ENCODE data around the gene FZD1.

FZD1 gene

GRCh38 chr7:91230100-91230499 lies 34.1 kb upstream of the FZD1 start:
- H2BK15ac ChIP-seq (ENCODE audit: low read depth, poor library complexity, severe bottlenecking): no peak overlapping the region
- no peaks in the 10 kb centered on the region for H3K27me3 ChIP-seq (ENCODE audit: control insufficient read depth in 1 of 2, insufficient read depth in 1 of 2, low read length in 2 of 2)
- H3K4me3 ChIP-seq (ENCODE audit: insufficient read depth in 1 of 2, low read depth in 1 of 2, low read length in 2 of 2): no peak overlapping the region
- no peak for DNase-seq
- no peak overlapping the region for H3K18ac ChIP-seq (ENCODE audit: low read depth in 1 of 2, low read length in 2 of 2)
- H3K14ac ChIP-seq (ENCODE audit: low read length in 2 of 2): no peak overlapping the region
- peaks cover 5% of the 10 kb centered on the region for H3K9me3 ChIP-seq (ENCODE audit: control insufficient read depth, low read length)
- H3K4me2 ChIP-seq (ENCODE audit: low read length, poor library complexity, severe bottlenecking): no peak overlapping the region
- H2AFZ ChIP-seq (ENCODE audit: low read depth, low read length): no peak overlapping the region
- no peak overlapping the region for H2BK5ac ChIP-seq (ENCODE audit: low read depth, low read length, poor library complexity, severe bottlenecking)
- no peaks in the 10 kb centered on the region for H3K79me1 ChIP-seq (replicated peaks; ENCODE audit: low read length, poor library complexity, severe bottlenecking)
- H3K36me3 ChIP-seq (ENCODE audit: control insufficient read depth in 1 of 2, insufficient read depth in 2 of 2, low read depth in 1 of 2, low read length in 2 of 2): no peaks in the 10 kb centered on the region
- no peak overlapping the region for H2BK120ac ChIP-seq (ENCODE audit: low read depth, low read length)
- H2AK5ac ChIP-seq (ENCODE audit: low read length, severe bottlenecking): no peak overlapping the region
- H3K4me1 ChIP-seq (ENCODE audit: control insufficient read depth, insufficient read depth, low read depth, low read length): no peaks in the 10 kb centered on the region
- H4K91ac ChIP-seq (ENCODE audit: low read length): no peak overlapping the region
- no peak overlapping the region for H3K9ac ChIP-seq (ENCODE audit: low read length)
- H3K27ac ChIP-seq (ENCODE audit: low read length, poor library complexity, severe bottlenecking): no peak overlapping the region
- H4K8ac ChIP-seq (ENCODE audit: low read length): no peak overlapping the region
- WGBS: 89% methylated on average over 1 of the region's 2 CpGs
- no peak overlapping the region for H3K4ac ChIP-seq (ENCODE audit: low read depth in 1 of 2, low read length in 2 of 2)
- no peak overlapping the region for H2BK12ac ChIP-seq (ENCODE audit: low read length in 2 of 2)
- no peak overlapping the region for H3K23ac ChIP-seq (ENCODE audit: low read length in 2 of 2)

GRCh38 chr7:91230503-91230902 lies 33.7 kb upstream of the FZD1 start:
- Histone ChIP-seq H3K79me1 (replicated peaks; ENCODE audit: low read length, poor library complexity, severe bottlenecking) (no peaks in the 10 kb centered on the region), H2BK120ac (ENCODE audit: low read depth, low read length) (no peak overlapping the region), H2BK15ac (ENCODE audit: low read depth, poor library complexity, severe bottlenecking) (no peak overlapping the region), H4K8ac (ENCODE audit: low read length) (no peak overlapping the region), H2AFZ (ENCODE audit: low read depth, low read length) (no peak overlapping the region), H3K14ac (ENCODE audit: low read length in 2 of 2) (no peak overlapping the region), H3K36me3 (ENCODE audit: control insufficient read depth in 1 of 2, insufficient read depth in 2 of 2, low read depth in 1 of 2, low read length in 2 of 2) (no peaks in the 10 kb centered on the region), H2AK5ac (ENCODE audit: low read length, severe bottlenecking) (no peak overlapping the region), H2BK12ac (ENCODE audit: low read length in 2 of 2) (no peak overlapping the region), H3K9ac (ENCODE audit: low read length) (no peak overlapping the region), H3K18ac (ENCODE audit: low read depth in 1 of 2, low read length in 2 of 2) (no peak overlapping the region), H3K4me2 (ENCODE audit: low read length, poor library complexity, severe bottlenecking) (no peak overlapping the region), H3K27ac (ENCODE audit: low read length, poor library complexity, severe bottlenecking) (no peak overlapping the region), H3K4ac (ENCODE audit: low read depth in 1 of 2, low read length in 2 of 2) (no peak overlapping the region), H2BK5ac (ENCODE audit: low read depth, low read length, poor library complexity, severe bottlenecking) (no peak overlapping the region), H3K23ac (ENCODE audit: low read length in 2 of 2) (no peak overlapping the region), H4K91ac (ENCODE audit: low read length) (no peak overlapping the region), H3K27me3 (ENCODE audit: control insufficient read depth in 1 of 2, insufficient read depth in 1 of 2, low read length in 2 of 2) (no peaks in the 10 kb centered on the region), H3K4me3 (ENCODE audit: insufficient read depth in 1 of 2, low read depth in 1 of 2, low read length in 2 of 2) (no peak overlapping the region), H3K4me1 (ENCODE audit: control insufficient read depth, insufficient read depth, low read depth, low read length) (peaks cover 1% of the 10 kb centered on the region), H3K9me3 (ENCODE audit: control insufficient read depth, low read length) (peaks cover 5% of the 10 kb centered on the region)
- 95% methylated on average over 3 of the region's 3 CpGs for WGBS
- DNase-seq: no peak

GRCh38 chr7:91233212-91233611 lies 31.0 kb upstream of the FZD1 start:
- H3K4me3 ChIP-seq (ENCODE audit: insufficient read depth in 1 of 2, low read depth in 1 of 2, low read length in 2 of 2): no peak overlapping the region
- H3K9me3 ChIP-seq (ENCODE audit: control insufficient read depth, low read length): no peaks in the 10 kb centered on the region
- 86% methylated on average over 8 of the region's 8 CpGs for WGBS
- no peak overlapping the region for H4K91ac ChIP-seq (ENCODE audit: low read length)
- H3K79me1 ChIP-seq (replicated peaks; ENCODE audit: low read length, poor library complexity, severe bottlenecking): no peaks in the 10 kb centered on the region
- no peaks in the 10 kb centered on the region for H3K36me3 ChIP-seq (ENCODE audit: control insufficient read depth in 1 of 2, insufficient read depth in 2 of 2, low read depth in 1 of 2, low read length in 2 of 2)
- H3K4me2 ChIP-seq (ENCODE audit: low read length, poor library complexity, severe bottlenecking): no peak overlapping the region
- no peaks in the 10 kb centered on the region for H3K27me3 ChIP-seq (ENCODE audit: control insufficient read depth in 1 of 2, insufficient read depth in 1 of 2, low read length in 2 of 2)
- H2BK15ac ChIP-seq (ENCODE audit: low read depth, poor library complexity, severe bottlenecking): no peak overlapping the region
- no peak for DNase-seq
- H3K27ac ChIP-seq (ENCODE audit: low read length, poor library complexity, severe bottlenecking): no peak overlapping the region
- H2BK120ac ChIP-seq (ENCODE audit: low read depth, low read length): no peak overlapping the region
- no peak overlapping the region for H3K9ac ChIP-seq (ENCODE audit: low read length)
- no peak overlapping the region for H3K4ac ChIP-seq (ENCODE audit: low read depth in 1 of 2, low read length in 2 of 2)
- no peak overlapping the region for H3K23ac ChIP-seq (ENCODE audit: low read length in 2 of 2)
- H2AK5ac ChIP-seq (ENCODE audit: low read length, severe bottlenecking): no peak overlapping the region
- no peak overlapping the region for H2BK5ac ChIP-seq (ENCODE audit: low read depth, low read length, poor library complexity, severe bottlenecking)
- H2BK12ac ChIP-seq (ENCODE audit: low read length in 2 of 2): no peak overlapping the region
- peaks cover 1% of the 10 kb centered on the region for H3K4me1 ChIP-seq (ENCODE audit: control insufficient read depth, insufficient read depth, low read depth, low read length)
- H2AFZ ChIP-seq (ENCODE audit: low read depth, low read length): no peak overlapping the region
- no peak overlapping the region for H3K14ac ChIP-seq (ENCODE audit: low read length in 2 of 2)
- no peak overlapping the region for H4K8ac ChIP-seq (ENCODE audit: low read length)
- H3K18ac ChIP-seq (ENCODE audit: low read depth in 1 of 2, low read length in 2 of 2): no peak overlapping the region

- Histone ChIP-seq H2BK15ac (ENCODE audit: low read depth, poor library complexity, severe bottlenecking) (no peak overlapping the region), H2BK12ac (ENCODE audit: low read length in 2 of 2) (no peak overlapping the region), H3K36me3 (ENCODE audit: control insufficient read depth in 1 of 2, insufficient read depth in 2 of 2, low read depth in 1 of 2, low read length in 2 of 2) (no peaks in the 10 kb centered on the region), H3K18ac (ENCODE audit: low read depth in 1 of 2, low read length in 2 of 2) (no peak overlapping the region), H2AK5ac (ENCODE audit: low read length, severe bottlenecking) (no peak overlapping the region), H2BK120ac (ENCODE audit: low read depth, low read length) (no peak overlapping the region), H2AFZ (ENCODE audit: low read depth, low read length) (no peak overlapping the region), H3K4me2 (ENCODE audit: low read length, poor library complexity, severe bottlenecking) (no peak overlapping the region), H3K9ac (ENCODE audit: low read length) (no peak overlapping the region), H3K4ac (ENCODE audit: low read depth in 1 of 2, low read length in 2 of 2) (no peak overlapping the region), H3K14ac (ENCODE audit: low read length in 2 of 2) (no peak overlapping the region), H3K23ac (ENCODE audit: low read length in 2 of 2) (no peak overlapping the region), H3K4me1 (ENCODE audit: control insufficient read depth, insufficient read depth, low read depth, low read length) (peaks cover 11% of the 10 kb centered on the region), H3K9me3 (ENCODE audit: control insufficient read depth, low read length) (no peaks in the 10 kb centered on the region), H4K8ac (ENCODE audit: low read length) (no peak overlapping the region), H3K27me3 (ENCODE audit: control insufficient read depth in 1 of 2, insufficient read depth in 1 of 2, low read length in 2 of 2) (no peaks in the 10 kb centered on the region), H3K27ac (ENCODE audit: low read length, poor library complexity, severe bottlenecking) (no peak overlapping the region), H4K91ac (ENCODE audit: low read length) (no peak overlapping the region), H3K4me3 (ENCODE audit: insufficient read depth in 1 of 2, low read depth in 1 of 2, low read length in 2 of 2) (no peak overlapping the region), H3K79me1 (replicated peaks; ENCODE audit: low read length, poor library complexity, severe bottlenecking) (no peaks in the 10 kb centered on the region), H2BK5ac (ENCODE audit: low read depth, low read length, poor library complexity, severe bottlenecking) (no peak overlapping the region)
- no peak for DNase-seq
- 86% methylated on average over 5 of the region's 6 CpGs for WGBS
These were observed 28.9 kb upstream of the FZD1 start for GRCh38 chr7:91235211-91235832.

All from mesenchymal stem cell (in vitro differentiated cells and primary cell).